AG08396 (cell line): ENCODE measurements around the gene CXCL5.
"Not testable (repeated sequence)": the region's sequence is repeated elsewhere in the genome, so short reads cannot be mapped to it uniquely, and the experiment has no call there.

Experiments used
- DNase-seq: peaks from one replicate; pipeline ENCODE4 v3.0.0; 2012; ENCODE audit warnings: low spot score, mixed read lengths

The CXCL5 gene

GRCh38 chr4:74015126-74015780, 16.8 kb upstream of the CXCL5 start:
- no peak for DNase-seq

- no peak for DNase-seq
Observed at GRCh38 chr4:74014332-74014731, 15.9 kb upstream of the CXCL5 start.

- no peak for DNase-seq
Observed at GRCh38 chr4:74013264-74013663, 14.8 kb upstream of the CXCL5 start.

GRCh38 chr4:74012130-74012529, 13.7 kb upstream of the CXCL5 start:
- no peak for DNase-seq

- no peak for DNase-seq
Observed at GRCh38 chr4:74009307-74009706, 10.8 kb upstream of the CXCL5 start.

GRCh38 chr4:74006009-74006476, 7.6 kb upstream of the CXCL5 start:
- no peak for DNase-seq

- no peak for DNase-seq
Observed at GRCh38 chr4:74005528-74005927, 7.1 kb upstream of the CXCL5 start.

GRCh38 chr4:74004668-74005067, 6.2 kb upstream of the CXCL5 start:
- no peak for DNase-seq

- no peak for DNase-seq
Observed at GRCh38 chr4:74000301-74000700, 1.8 kb upstream of the CXCL5 start.

GRCh38 chr4:73992050-73992449, 6.4 kb downstream of the CXCL5 start:
- DNase-seq: no peak

GRCh38 chr4:73991742-73992000, 6.8 kb downstream of the CXCL5 start:
- DNase-seq: no peak

GRCh38 chr4:73990988-73991741, 7.3 kb downstream of the CXCL5 start:
- no peak for DNase-seq

GRCh38 chr4:73989928-73990327, 8.5 kb downstream of the CXCL5 start:
- no peak for DNase-seq

- no peak for DNase-seq
Observed at GRCh38 chr4:73989031-73989430, 9.4 kb downstream of the CXCL5 start.

- DNase-seq: no peak
Observed at GRCh38 chr4:73988061-73988460, 10.4 kb downstream of the CXCL5 start, which contains the start of gene PPBP. PPBP (minus strand) TSS chr4:73988190; CDS start chr4:73988103, 87 bp downstream.

GRCh38 chr4:73985528-73985852, 13.0 kb downstream of the CXCL5 start:
- DNase-seq: no peak

GRCh38 chr4:73984736-73985527, 13.5 kb downstream of the CXCL5 start:
- no peak for DNase-seq

- DNase-seq: not testable (repeated sequence)
Observed at GRCh38 chr4:73981175-73981574, 17.3 kb downstream of the CXCL5 start.

- DNase-seq: no peak
Observed at GRCh38 chr4:73979407-73979957, 19.0 kb downstream of the CXCL5 start.

GRCh38 chr4:73978886-73979285, 19.6 kb downstream of the CXCL5 start:
- DNase-seq: peak; percentile 46

GRCh38 chr4:73976716-73977115, 21.8 kb downstream of the CXCL5 start:
- DNase-seq: peak; percentile 10

- DNase-seq: no peak
Observed at GRCh38 chr4:73976217-73976616, 22.3 kb downstream of the CXCL5 start.

GRCh38 chr4:73974352-73974751, 24.1 kb downstream of the CXCL5 start:
- no peak for DNase-seq
